RCC 7860 (cell line): ENCODE measurements around the gene TUBE1.

Source experiments
- DNase-seq: peaks from one replicate; pipeline ENCODE4 v3.0.0-alpha.2; 2015; ENCODE audit warnings: low spot score
- FAIRE-seq: peaks from 2 replicates; lab custom pipeline; 2012; peaks lifted over from hg19 to GRCh38; lab: Jason Lieb, UNC

TUBE1 gene

DNA sequence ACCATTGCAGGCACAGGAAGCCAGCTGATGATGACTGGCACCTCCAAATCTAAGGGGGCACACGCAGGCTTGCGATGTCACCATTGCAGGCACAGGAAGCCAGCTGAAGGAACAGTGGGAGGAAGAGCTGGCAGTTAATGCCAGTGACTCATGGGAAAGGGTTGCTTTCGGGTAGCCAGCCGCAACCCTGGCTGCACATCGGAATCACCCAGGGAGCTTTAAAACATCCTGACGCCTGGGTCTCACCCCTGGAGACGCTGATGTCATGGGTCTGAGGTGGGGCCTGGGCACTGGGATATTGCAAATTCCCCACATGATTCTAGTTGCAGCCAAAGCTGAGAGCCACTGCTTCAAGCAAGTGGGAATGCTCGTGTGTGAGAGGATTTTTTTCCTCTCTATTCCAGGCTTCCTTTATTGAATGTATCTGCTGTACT, 49.5 kb downstream of the TUBE1 start:
- FAIRE-seq (peak; percentile 82), DNase-seq (peak; percentile 91)

- FAIRE-seq (no peak), DNase-seq (no peak)
These were observed 51.1 kb downstream of the TUBE1 start for GRCh38 chr6:112036088-112036637.

DNA sequence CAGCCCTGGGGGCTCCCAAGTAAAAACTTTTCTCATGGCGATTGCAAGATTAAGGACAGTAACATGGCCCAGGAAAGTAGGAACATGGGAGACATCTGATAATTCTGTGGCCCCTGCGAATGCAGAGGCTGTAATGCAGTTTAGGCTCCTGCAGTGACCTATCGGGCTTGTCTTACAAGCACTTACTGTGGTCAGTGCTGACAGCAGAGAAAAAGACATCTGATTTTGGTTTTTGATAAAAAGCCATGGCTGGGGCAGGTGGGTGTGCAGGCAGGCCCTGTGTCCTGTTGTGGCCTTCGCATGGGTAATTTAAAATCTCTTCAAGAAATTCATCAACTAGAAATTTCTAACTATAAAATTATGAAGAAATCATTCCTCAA, 52.7 kb downstream of the TUBE1 start:
- no peak for DNase-seq
- FAIRE-seq, result no peak

GRCh38 chr6:112033791-112034615, 53.3 kb downstream of the TUBE1 start:
- FAIRE-seq (no peak), DNase-seq (no peak)

- FAIRE-seq (no peak), DNase-seq (no peak)
These were observed 54.6 kb downstream of the TUBE1 start for GRCh38 chr6:112032728-112033127.

- DNase-seq, result no peak
- FAIRE-seq, result no peak
These were observed 55.3 kb downstream of the TUBE1 start for GRCh38 chr6:112031960-112032359.

DNA sequence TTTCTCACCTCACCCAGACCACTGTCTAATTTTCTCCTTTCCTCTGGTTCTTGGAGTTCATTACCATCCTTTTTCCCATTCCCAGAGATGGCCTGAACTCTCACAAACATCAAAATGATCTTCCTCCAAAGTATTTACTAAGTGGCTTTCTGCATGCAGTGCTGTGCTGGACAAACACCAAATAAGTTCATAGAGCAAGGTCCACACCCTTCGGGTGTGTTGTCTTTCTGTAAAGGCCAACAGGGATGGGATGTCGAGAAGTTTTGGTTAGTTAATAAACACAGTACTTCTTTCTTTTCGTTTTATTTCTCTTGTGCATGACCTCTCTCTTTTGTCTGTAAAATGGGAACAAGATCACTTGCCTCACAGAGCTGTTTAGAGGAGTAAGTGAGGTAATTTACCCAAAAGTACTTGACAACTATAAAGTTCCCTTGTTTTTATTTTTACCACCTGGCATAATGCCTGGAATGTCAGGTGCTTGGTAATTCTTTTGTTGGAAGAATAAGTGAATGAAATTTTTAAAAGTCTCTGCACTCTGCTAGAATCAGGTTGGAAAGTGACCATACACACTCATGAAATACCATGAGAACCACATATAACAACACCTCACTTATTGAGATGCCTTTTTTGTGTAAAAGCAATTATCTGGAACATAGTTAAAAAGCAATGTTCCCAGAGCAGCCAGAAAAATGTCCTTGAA, 56.2 kb downstream of the TUBE1 start:
- FAIRE-seq, result no peak
- no peak for DNase-seq

- DNase-seq, result no peak
- FAIRE-seq, result no peak
These were observed 56.9 kb downstream of the TUBE1 start for GRCh38 chr6:112030206-112030960.

DNA sequence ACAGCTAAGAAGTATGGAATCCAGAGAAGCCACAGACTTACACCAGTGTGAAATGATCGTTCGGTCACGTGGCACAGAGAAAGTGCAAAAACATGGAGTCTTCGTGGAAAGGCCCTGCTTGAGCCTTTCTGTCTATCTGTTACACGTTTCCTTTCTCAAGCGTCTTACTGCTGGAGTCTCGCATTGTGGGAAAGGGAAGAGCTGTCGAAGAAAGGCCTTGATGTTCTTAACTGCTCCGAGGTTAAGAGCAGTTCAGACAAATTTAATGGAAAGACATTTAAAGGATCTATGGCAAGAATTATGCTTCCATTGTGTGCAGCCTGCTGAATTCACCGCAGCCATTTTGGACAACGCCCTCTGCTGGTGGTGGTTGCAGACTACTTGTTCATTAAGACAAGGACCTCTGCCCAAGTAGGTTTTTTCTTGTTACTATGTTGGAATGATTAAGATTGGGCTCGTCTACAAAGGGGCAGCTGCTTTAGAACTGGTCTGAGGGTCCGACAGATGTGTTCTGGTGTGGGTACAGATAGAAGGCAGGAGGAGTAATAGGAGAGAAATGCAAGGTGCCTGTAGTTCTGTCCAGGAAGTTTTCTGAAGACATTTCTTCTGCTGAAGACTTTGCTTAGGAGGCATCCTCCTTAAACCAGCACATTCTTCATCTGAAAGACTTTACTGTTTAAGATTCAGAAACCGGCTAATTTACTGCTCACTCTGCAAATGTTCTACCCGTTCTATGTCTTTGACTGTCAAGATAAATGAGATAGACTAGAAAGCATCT, 58.0 kb downstream of the TUBE1 start:
- FAIRE-seq (no peak), DNase-seq (no peak)

DNA sequence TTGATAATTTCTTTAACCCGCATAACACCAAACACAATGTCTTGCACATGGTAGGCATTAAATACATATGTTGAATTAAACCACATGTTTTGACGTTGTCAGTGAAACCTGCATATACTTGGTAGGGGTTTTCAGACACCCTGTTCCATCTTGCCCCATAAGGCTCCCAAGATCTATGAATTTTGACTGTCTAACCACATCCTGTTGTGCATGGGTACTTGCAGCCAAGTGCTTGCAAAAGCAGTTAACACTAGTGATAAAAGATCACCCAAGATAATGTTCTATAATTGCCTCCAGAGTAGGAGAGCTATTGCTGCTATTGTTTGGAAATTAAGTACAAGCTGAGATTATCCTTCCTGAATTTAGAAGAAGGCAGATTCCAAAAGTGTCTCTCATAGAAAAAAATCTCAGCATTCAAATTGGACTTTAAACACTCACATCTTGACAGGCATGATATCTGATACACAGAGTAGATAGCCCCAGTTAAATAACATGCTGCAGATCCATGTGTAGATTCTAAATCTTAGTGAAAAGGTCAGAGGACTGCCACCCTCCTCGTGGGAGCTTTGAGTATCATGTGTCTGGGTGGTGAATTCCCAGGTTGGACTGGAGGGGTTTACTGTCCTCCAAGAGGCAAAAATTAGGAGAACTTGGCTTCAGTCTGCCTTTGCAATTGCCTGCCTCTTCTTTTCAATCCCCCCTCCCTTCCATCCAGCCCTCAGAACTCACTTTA, 59.2 kb downstream of the TUBE1 start:
- no peak for FAIRE-seq

GRCh38 chr6:112026933-112027332, 60.3 kb downstream of the TUBE1 start:
- DNase-seq, result no peak
- no peak for FAIRE-seq

More for the DNA sequence above, 59.2 kb downstream of the TUBE1 start:
- no peak for DNase-seq

DNA sequence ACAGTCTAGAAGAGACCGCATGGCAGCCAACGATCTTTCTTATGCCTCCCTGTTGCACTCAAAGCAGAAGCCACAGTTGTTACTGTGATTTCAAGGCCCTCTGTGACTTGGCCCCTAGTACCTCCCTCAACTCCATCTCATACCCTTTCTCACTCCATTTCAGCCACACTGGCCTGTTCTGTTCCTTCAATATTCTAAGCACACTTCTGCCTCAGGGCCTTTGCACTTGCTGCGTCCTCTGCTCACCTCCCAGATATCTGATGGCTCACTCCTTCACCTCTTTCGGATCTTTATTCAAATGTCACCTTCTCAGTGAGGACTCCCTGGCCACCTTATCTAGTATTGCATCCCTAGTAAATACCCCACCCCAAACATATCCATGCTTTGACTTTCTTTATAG, 62.8 kb downstream of the TUBE1 start:
- no peak for DNase-seq
- FAIRE-seq, result no peak

DNA sequence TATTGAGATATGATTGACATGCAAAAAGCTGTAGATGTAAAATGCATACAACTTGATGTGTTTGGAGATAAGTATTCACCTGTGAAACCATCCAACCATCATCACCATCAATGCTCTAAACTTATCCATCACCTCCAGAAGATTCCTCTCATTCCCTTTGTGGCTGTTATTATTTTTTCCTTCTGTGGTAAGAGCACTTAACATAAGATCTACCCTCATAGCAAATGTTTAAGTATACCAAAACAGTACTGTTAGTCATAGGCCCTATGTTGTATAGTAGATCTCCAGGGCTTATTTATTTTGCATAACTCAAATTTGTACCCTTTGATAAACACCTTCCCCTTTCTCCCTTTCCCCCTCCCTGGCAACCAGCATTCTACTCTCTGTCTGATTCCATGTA, 64.5 kb downstream of the TUBE1 start:
- DNase-seq (no peak), FAIRE-seq (no peak)

DNA sequence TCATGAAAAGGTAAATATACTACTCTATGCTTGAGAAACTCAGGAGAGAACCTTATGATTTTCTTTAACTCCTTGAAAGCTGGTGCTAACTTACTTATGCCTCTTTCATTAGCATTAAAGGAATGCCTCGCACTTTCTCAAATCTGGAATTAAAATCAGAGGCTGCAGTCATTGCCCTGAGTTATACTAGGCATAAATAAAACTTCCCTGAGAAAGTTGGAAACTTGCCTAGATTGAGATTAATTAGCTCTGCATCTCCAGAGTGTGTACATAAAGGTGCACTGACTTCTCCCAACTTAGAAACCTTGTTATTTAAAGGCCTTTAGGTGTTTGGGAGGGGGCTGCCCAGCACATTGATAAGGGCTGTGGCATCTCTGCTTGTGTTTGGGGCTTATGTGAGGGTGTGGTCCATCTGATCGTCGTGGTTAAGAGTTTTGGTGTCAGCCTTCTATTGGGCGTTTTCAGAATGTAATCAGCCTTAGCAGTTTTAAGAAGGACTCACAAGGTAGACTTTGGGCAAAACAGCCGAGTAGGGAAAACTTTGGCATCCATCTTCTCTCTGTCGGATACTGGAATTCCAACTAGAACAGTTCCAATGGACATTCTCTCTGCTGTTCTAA, 65.5 kb downstream of the TUBE1 start:
- DNase-seq, result no peak
- FAIRE-seq, result no peak
